Peyer's patch (tissue), 4 donors: ENCODE measurements around the gene PSMD10.

Source experiments
- POLR2A ChIP-seq, 2 donors: fragments of 450-650 bp; IDR thresholded peaks; one replicate each; pipeline ENCODE4 v1.5.1; 2017; ENCODE audit warnings: antibody characterized with exemption in 2 of 2, mild to moderate bottlenecking in 2 of 2, moderate library complexity in 2 of 2
- TF ChIP-seq, protein P1 (sequence below), 6 experiments: fragments of 450-650 bp in 4 of 6; fragments of 200-600 bp in 2 of 6; sonication (generic) in 1 of 6; IDR thresholded peaks; one replicate each; pipeline ENCODE4 v1.5.1; 2017 to 2019; ENCODE audit warnings: antibody characterized with exemption in 6 of 6, mild to moderate bottlenecking in 3 of 6, moderate library complexity in 1 of 6

DNA sequence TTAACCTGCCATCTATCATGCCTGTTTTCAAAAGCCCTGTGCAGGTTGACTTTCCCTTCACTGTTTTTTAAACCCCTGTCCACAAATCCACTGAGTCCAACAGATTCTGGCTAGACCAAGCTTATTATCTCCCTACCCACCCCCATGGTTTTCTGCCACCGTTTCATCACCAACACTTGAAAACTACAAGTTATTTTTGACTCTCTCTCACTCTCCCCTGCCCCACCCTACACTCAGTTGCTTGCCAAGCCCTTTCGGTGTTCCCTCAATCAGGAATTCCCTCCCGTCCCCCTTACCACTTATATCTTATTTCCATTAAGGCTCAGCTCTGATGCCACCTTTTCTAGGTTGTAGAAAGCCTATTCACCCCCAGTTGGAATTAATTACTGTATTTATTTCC lies 29.9 kb upstream of the PSMD10 start:
- TF ChIP-seq POLR2A (IDR thresholded peaks at IDR 0.05) = no peak
- TF ChIP-seq, protein P1, sequence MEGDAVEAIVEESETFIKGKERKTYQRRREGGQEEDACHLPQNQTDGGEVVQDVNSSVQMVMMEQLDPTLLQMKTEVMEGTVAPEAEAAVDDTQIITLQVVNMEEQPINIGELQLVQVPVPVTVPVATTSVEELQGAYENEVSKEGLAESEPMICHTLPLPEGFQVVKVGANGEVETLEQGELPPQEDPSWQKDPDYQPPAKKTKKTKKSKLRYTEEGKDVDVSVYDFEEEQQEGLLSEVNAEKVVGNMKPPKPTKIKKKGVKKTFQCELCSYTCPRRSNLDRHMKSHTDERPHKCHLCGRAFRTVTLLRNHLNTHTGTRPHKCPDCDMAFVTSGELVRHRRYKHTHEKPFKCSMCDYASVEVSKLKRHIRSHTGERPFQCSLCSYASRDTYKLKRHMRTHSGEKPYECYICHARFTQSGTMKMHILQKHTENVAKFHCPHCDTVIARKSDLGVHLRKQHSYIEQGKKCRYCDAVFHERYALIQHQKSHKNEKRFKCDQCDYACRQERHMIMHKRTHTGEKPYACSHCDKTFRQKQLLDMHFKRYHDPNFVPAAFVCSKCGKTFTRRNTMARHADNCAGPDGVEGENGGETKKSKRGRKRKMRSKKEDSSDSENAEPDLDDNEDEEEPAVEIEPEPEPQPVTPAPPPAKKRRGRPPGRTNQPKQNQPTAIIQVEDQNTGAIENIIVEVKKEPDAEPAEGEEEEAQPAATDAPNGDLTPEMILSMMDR (IDR thresholded peaks at IDR 0.05) = no peak
